DOHH2 (cell line): ENCODE measurements around the gene TP53I11.

Experiments
- CTCF ChIP-seq: fragments of 200-600 bp; sonication (generic); IDR thresholded peaks from one replicate; pipeline ENCODE4 v1.5.1; 2014; ENCODE audit warnings: antibody characterized with exemption, mild to moderate bottlenecking, low read depth, low read length; ENCODE audit not compliant: poor library complexity, severe bottlenecking
- EZH2phosphoT487 ChIP-seq: fragments of 200-600 bp; sonication (generic); IDR thresholded peaks from 2 replicates; pipeline ENCODE4 v1.6.1; 2017; ENCODE audit warnings: borderline replicate concordance, mild to moderate bottlenecking, antibody characterized with exemption, low read length, moderate library complexity, mixed read lengths

GRCh38 chr11:44957776-44958564 is 7.3 kb upstream of the TP53I11 start:
- no peak for TF ChIP-seq CTCF
- TF ChIP-seq EZH2phosphoT487: no peak
